Measurements from ENCODE around the gene EMC10.

EMC10 gene

DNA sequence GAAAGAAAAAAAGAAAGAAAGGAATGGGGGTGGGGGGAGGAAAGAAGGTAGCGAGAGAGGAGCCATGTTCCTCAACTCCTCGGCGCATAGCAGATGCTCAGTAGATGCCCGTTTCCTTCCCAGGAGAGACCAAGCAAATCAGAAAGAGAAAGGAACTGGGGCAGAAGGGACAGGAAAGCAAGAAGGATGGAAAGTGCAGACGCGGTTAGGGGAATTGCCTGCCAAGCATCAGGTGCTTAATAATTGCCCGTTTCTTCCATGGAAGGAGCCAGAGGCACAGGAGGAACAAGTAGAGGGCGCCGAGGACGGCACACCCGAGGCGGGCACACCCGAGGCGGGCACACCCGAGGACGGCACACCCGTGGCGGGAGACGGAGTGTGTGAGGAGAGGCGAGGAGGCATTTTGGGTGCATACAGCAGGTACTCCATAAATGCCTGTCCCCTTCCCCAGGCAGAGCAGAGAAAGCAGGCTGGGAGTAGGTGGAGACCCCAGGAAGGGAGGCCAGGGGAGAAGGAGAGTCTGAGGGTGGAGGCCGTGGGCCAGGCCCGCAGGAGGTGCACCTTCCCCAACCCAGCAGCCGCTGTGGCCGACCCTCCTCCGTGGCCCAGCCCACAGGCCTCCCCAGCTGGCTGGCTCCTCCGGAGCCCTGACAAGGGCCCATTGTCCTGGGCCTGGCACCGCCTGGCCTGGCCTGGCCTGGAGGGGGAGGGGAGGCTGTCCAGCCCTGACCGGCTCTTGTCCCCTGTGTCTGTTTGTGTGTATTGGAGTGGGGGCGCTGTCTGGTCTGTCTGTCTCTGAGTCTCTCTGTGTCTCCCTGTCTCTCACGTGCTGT lies 20.1 kb downstream of the EMC10 start:
- peak; percentile 84 for DNase-seq (ENCODE audit: low read depth, low spot score)

DNA sequence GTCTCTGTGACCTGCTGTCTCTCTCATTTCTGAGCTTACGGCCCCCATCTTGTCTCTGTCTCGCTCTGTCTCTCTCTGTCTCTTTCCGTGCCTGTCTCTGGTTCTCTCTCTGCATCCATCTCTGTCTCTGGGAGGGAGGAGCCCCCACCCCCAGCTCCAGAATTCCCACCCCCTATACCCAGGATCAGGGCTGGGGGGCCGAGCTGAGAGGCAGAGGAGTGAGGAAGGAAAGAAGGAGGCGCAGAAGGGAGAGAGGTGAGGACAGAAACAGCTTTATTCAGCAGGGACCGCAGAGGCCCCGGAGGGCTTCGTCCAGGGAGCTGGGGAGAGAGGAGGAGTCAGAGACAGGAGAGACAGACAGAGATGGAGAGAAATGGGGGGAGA lies 20.7 kb downstream of the EMC10 start:
- DNase-seq (ENCODE audit: low read depth, low spot score), result no peak

DNA sequence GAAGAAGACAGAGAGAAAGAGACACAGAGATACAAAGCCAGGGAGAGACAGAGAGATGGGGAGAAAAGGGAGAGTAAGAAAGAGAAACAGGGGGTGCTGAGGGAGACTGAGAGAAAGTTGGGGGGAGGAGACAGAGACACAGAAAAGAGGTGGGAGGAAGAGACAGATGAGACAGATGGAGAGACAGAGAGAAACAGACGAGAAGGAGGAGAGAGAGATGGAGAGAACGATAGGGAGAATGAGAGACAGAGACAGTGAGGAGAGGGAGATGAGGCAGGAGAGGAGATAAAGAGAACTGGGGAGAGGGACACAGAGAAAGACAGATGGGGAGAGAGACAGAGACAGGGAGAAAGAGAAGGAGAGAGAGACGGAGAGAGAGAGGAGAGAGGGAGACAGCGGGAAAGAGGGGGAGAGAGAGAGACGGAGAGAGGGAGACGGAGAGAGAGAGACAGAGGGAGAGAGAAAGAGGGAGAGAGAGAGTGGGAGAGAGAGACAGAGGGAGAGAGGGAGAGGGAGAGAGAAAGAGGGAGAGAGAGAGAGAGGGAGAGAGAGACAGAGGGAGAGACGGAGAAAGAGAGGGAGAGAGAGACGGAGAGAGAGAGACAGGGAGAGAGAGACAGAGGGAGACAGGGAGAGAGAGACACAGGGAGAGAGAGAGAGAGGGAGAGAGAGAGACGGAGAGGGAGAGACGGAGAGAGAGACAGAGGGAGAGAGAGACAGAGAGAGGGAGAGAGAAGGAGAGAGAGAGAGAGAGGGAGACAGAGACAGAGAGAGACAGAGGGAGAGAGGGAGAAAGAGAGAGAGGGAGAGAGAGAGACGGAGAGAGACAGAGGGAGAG lies 22.1 kb downstream of the EMC10 start:
- DNase-seq (ENCODE audit: low read depth, low spot score), result no peak

DNA sequence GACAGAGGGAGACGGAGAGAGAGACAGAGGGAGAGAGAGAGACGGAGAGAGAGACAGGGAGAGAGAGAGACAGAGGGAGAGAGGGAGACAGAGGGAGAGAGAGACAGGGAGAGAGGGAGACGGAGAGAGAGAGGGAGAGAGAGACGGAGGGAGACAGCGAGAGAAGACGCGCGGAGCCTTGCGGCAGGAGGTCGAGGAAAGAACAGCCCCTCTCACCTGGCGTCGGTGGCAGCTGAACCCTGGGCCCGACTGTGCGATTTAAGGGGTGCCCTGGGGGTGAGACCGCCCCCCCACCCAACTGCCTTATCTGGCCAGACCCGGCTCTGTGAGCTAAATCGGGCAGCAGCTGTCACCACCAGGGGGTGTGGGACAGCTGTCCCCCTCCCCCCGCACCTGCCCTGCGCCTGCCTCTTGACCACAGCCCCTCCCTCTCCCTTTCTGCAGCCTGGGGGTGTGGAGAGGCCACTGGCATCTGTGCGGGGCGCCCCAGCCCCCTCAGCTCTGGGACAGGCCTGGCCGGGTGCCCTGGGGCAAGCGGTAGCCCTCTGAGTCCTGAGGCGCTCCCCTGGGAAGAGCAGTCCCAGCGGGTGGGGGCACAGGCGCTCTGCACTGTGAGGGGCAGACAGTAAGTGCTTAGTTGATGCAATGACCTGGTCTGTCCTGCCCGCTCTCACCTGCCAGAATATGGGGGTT lies 23.9 kb downstream of the EMC10 start:
- peak; percentile 82 for DNase-seq (ENCODE audit: low read depth, low spot score)

DNA sequence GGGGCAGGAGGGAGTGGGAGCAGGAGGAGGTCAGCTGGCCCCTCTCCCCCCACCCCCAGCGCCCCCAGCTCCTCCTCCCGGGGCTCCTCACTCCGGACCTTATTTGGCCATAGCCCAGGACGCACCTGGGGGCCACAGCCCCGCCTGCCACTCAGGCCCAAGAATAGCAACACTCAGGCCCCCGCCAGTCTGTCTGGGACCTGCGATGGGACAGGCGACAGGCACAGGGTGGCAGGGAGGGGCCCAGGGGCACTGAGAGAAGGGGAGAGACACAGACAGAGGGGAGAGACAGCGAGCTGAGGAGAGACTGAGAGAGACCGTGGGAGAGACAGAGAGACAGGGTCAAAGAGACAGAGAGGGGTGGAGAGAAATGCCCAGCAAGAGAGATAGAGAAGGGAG lies 24.4 kb downstream of the EMC10 start:
- DNase-seq (ENCODE audit: low read depth, low spot score), result no peak

DNA sequence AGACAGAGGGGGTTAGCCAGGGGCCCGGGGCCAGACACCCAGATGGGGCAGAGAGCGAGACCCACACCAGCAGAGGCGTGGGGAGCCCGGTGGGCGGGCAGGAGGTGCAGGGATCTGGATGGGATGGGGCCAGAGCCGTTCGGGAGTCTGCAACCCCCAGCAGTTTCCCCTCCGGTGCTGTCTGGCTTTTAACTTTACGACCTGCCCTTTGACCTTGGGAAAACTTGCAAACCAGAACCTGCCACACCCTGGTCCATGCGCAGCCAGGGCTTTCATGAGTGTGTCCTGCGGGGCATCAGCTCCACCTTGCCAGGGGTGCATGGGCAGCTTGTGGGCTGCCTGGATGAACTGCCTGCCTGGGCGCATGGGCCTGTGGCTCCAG lies 24.9 kb downstream of the EMC10 start:
- DNase-seq (ENCODE audit: low read depth, low spot score), result peak; percentile 69

DNA sequence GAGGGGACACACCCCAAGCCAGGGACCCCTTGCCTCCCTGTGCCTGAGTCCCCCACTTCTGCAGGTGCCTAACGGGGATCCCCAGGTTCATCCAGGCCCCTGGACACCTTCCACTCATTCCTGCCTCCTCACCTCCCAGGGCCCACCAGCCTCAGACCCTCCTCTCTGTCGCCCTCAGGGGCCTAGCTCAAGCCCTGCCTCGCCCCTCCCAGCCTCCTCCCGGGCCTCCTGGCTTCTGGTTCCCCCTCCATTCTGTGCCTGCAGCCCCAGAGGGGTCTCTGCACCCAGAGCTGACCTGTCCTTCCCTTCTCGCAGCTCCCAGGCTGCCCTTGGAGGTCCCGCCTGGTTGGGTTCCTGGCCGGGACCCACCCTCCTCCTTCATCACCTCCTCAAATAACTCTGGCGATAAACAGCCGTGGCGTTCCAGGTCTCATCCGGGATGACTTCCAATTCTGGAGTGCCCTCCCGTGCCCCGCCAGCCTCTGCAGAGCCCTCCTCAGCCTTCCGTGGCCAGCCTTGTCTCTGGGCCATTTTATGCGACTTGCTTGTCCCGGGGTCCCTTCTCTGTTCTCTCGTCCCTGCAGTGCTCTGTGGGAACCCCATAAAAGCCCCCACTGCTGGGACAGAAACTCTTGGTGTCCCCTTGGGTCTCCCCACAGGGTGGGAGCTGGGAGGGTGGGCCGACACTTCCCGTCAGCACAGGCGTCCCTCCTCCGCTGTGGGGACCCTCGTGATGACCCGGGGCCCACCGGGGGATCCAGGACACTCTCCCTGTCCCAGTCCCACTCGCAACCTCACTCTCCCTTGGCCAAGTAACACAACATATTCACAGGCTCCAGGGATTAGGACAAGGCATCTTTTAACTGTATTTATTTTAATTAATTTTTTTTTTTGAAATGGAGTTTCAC lies 25.5 kb downstream of the EMC10 start:
- DNase-seq (ENCODE audit: low read depth, low spot score), result no peak

DNA sequence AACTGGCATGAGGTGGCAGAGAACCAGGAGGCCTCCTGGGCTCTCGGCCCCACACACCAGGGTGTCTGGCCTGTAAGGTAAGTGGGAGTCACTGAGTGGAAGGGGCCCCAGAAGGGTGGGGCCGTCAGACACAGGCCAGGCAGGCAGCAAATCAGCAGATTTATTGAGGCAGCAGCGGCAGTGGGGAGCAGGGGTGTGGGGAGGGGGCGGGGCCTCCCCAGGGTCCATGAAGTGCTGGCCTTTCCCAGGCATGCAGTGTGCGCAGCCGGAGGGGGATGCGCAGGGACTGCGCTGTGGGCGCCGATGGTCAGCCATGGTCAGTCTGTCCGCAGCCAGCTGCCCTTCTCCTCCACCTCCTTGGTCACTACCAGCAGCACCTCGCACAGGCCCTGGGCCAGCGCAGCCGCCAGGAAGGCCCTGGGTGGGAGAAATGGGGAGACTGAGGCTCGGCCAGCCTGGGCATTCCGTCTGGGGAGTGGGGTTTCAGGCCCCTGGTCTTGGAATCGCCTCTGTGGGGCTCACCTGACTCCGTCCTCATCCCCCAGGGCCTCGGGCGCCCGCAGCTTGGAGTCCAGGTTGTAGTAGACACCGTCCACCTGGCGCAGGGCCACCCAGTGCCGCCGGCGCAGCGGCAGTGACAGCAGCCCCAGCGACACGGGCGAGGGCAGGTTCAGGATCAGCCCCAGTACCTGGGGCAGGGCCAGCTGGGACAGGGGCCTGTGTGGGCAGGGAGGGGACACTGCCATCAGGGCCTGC lies 29.7 kb downstream of the EMC10 start:
- no peak for DNase-seq (ENCODE audit: low read depth, low spot score)

DNA sequence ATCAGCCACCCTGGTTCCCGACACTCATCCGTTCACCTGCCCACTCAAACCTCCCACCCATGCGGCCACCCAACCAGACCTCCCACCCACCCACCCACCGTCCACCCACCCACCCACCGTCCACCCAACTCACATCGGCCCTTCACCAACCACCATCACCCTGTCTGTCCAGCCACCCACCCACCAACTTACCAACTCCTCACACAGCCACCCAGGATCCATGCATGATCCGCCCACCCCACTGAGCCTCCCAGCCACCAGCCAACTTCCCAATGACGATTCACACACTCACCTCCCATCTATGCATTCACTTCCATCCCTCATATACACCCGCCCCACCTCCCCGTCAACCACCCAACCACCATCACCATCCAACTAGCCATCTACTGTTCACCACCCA lies 30.4 kb downstream of the EMC10 start:
- no peak for DNase-seq (ENCODE audit: low read depth, low spot score)

DNA sequence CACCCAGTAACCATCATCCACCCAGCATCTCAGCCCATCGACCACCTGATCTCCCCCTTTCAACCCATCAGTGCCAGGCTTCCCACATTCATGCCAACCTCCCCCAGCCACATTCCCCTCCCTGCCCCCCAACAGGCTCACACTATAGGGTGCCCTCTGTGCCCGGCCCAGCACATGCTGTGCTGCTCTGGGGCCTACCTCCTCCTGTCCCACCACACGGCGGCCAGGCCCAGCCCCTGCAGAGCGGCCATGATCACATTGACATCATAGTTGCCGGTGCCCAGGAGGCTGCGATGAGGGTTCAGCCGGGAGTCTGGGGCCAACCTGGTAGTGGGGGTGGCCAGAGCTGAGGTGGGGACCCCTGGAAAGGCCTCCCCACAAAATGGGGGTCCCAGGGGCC lies 31.1 kb downstream of the EMC10 start:
- no peak for DNase-seq (ENCODE audit: low read depth, low spot score)

DNA sequence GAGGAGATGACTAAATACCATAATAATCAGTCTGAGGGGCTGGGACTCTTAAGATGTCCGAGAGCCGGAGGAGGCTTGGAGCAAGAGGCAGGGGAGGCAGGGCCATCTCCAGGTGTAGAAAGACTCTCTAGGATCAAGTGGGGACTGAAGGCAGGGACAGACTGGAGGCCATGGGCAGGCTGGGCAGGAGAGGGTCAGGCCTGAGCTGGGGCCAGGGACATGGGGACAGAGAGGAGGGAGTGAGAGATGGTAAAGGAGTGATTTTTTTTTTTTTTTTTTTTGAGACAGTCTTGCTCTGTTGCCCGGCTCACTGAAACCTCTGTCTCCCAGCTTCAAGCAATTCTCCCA lies 32.5 kb downstream of the EMC10 start:
- no peak for DNase-seq (ENCODE audit: low read depth, low spot score)

DNA sequence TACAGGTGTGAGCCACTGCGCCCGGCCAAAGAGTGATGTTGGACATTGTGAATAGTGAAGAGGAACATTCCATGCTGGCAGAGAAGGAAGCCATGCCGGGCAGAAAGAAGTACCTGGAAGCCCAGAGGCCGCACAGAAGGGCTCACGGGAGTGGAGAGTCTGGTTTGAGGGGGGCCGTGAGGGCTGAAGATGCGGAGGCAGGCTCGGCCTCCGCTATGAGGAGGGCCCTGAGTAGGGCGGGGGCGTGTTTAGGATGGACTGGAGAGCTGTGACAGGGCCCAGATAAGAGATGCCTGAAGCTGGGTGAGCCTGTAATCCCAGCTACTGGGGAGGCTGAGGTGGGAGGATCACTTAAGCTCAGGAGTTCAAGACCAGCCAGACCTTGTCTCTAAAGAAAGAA lies 33.1 kb downstream of the EMC10 start:
- DNase-seq (ENCODE audit: low read depth, low spot score), result no peak

DNA sequence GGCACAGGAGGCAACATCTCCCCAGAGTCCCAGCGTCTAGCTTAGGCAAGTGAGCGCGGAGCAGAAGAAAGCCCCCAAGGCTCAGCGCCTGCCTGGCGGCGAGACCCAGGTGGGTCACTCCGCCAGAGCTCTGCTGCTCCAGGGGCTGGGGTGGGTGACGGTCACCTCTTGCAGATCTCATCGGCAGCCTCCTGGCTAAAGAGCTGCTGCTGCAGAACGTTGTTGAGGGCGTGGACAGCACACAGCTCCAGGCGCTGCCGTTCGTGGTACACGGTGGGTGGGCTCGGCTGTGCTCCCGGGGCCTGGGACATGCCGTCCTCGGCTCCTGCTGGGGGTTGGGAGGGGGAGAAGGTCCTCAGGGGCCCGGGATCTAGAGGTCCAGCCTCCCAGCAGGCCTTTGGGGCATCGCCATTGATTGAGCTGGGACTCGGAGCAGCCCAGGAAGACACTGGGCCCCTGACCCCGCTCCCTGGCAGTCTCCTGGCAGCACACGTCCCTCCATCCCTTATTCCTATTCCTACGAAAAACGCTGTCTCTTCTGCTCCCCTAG lies 33.9 kb downstream of the EMC10 start:
- DNase-seq (ENCODE audit: low read depth, low spot score), result peak; percentile 56

DNA sequence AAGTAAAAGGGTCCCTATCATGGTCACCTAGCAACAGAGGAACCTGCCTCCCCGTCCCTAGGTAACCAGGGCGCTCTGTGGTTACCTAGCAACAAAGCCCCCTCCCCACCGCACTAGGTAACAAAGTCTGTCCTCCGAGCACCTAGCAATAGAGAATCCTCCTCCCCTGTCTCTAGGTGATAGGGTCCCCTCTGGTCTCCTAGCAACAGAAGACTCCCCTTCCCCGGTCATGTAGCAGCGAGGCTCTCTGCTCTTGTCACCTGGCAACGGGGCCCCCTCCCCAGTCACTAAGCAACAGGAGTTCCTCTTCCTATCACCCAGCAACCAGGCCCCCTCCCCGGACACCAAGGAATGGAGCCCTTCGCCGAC lies 34.4 kb downstream of the EMC10 start:
- no peak for DNase-seq (ENCODE audit: low read depth, low spot score)

DNA sequence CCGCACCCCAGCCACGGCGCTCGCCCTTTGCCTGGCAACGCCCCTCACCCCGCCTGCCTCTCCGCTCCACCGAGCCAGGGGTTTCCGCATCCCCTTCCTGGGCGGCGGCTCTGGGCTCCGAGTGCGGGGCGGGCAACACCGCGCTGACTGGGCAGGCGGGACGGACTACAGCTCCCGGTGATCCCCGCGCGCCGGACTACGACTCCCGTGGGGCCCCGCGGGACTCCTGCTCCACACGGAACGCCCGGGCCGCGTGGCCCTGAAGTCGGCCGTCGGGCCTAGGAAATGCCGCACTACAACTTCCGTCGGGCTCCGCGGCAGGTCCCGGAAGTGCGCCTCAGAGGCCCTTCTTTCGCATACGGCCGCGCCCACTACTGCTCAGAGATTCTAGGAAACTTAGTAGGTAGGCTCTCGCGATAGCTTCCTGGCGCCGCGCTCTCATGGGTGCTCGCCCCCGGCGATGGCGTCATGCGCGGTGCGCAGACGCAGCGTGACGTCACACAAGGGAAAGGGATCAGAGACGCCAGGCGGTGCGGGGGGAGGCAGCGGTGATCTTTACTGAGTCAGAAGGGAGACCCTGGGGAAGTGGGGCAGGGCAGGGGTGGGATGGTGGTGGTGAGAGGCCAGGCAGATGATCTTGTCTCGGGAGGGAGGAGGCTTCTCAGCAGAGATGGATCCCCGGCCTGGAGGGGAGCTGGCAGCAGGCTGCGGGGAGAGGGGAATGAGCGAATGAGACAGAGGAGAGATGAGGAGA lies 34.9 kb downstream of the EMC10 start, which contains the start of gene JOSD2:
Gene JOSD2, minus strand, starts transcription at position 123 of the 754 bp plus-strand sequence. CDS start 760 bp downstream, outside the sequence.
- DNase-seq (ENCODE audit: low read depth, low spot score), result peak; percentile 100

DNA sequence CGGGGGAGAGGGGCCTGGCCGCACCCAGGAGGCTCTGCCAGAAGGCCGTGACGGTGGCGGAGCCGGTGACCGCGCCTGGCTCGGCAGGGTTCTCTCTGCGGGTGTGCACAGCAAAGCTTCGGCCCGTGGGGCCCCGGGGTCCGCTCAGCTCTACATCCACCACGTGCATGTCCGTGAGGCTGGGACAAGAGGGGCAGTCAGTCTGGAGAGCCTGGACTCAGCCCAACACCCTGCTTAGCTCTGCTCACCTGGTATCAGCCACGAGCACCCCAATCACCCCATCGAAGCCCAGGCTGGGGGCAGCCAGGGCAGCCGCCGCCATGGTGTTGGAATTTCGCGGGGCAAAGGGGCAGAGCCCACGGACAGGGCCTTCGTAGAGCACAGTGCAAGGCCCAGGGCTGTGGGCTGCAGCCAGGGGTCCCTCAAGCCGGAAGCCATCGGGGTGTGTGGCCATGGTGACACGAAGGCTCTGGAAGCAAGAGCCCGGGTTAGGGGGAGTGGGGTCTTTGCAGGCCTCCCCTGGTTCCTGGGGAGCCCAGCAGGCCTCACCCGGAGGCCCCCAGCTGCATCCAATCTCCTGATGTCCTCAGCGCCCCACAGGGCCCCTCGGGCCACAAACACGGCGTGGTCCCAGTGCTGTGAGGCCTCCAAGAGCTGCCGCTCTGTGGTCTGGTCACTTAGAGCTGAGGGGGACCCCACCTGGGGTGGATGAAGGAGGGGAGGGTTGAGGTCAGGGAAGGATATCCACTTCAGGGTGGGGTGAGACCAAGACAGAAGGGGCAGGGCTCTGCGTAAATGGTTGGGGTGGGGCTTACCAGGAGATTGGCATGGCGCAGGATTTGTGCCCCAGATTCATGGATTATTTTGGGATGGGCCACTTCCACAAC lies 36.0 kb downstream of the EMC10 start:
- no peak for DNase-seq (ENCODE audit: low read depth, low spot score)

DNA sequence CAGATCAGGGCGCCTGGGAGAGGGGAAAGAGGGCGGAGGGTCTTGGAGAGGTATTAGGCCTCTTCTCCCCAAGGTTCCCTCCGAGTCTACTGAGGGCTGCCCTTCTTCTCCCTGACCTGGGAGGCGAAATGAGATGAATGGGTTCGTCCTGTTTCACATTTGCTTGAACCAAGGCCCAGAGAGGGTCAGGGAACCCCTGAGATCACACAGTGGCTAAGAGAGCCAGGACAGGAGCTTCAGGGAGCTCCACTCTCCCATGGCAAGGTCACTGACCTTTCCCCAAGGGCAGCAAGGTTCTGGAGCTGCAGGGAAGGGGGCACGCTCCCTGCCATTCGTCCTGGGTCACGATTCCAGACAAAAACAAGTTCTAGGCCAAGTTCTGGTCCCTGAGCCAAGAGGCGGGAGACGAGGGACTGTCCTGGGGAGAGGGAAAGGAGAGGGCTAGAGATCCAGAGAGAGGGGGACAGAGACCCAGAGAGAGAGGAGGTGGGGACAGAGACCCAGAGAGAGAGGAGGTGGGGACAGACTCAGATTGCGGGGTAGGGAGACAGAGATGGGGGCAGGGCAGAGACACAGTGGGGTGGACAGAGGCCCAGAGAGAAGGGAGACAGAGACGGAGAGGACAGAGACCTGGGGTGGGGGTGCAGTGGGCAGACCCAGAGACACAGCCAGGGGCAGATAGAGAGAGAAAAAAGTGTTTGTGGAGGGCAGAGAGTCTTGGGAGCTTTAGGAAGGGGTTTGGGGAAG lies 36.9 kb downstream of the EMC10 start:
- no peak for DNase-seq (ENCODE audit: low read depth, low spot score)

All from ELF-1 (cell line).